Activated CD4-positive, alpha-beta T cell treated with anti-CD3 and anti-CD28 coated beads, Interleukin-2, amount 50 U/mL, for 4 hours (primary cell): ENCODE measurements around the gene SYNGR3.
A peak's percentile ranks its signal among the peaks of the same experiment; 100 is the strongest.
"Not testable (repeated sequence)": the region's sequence is repeated elsewhere in the genome, so short reads cannot be mapped to it uniquely, and the experiment has no call there.

Experiments
- DNase-seq, 2 experiments: peaks; one replicate each; pipeline ENCODE4 v3.0.0-alpha.2; 2020

The SYNGR3 gene

DNA sequence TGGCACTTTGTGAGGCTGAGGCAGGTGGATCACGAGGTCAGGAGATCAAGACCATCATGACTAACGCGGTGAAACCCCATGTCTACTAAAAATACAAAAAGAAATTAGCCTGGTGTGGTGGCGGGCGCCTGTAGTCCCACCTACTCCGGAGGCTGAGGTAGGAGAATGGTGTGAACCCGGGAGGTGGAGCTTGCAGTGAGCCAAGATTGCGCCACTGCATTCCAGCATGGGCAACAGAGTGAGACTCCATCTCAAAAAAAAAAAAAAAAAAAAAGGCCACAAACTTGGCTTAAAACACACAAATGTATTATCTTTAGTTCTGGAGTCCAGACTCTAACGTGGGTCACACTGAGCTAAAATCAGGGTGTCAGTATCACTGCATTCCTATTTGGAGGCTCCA is 22.0 kb downstream of the SYNGR3 start:
- not testable (repeated sequence) for DNase-seq

DNA sequence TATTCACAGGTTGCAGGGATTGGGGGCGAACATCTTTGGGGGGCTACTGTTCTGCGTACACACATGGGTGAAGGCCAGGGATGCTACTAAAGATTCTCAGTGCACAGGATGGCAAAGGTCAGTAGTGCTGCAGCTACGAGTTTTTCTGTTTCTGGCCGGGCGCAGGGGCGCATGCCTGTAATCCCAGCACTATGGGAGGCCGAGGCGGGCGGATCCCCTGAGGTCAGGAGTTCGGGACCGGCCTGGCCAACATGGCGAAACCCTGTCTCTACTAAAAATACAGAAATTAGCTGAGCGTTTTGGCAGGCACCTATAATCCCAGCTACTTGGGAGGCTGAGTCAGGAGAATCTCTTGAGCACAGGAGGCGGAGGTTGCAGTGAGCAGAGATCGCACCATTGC is 23.8 kb downstream of the SYNGR3 start:
- no peak for DNase-seq

- no peak for DNase-seq
Observed at GRCh38 chr16:2015117-2015946, 25.6 kb downstream of the SYNGR3 start.

DNA sequence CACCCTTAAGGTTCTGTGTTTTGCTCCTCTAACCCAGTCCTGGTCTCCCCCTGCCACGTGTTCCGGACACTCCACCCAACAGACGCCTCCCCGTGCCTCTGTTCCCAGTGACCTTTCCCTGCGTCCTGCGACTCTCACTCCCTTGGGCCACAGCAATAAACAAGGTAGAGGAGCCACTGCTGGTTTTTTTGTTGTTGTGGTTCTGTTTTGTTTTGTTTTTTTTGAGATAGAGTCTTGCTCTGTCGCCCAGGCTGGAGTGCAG is 26.1 kb downstream of the SYNGR3 start:
- no peak for DNase-seq

DNA sequence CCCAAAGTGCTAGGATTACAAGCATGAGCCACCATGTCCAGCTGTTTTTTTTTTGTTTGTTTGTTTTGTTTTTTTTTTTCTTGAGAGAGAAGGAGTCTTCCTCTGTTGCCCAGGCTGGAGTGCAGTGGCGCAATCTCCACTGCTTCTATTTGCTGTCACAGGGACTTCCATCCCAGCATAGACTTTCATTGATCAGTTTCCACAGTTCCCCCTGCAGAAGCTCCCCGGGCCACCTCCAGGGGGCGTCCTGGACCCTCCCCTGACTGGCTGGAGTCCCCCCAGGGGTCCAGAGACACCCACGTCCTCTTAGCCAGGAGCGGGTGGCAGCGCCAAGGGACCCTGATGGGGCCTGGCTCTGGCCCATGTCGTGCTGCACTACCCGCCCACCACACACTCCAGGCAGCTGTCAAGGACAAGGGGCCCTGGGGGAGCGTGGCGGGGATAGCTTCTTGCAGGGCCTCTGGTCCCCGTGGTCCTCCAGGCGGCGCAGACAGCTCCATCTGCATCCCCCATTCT is 26.7 kb downstream of the SYNGR3 start:
- DNase-seq = no peak

- no peak for DNase-seq
Observed at GRCh38 chr16:2019518-2019920, 29.7 kb downstream of the SYNGR3 start, which contains the start of gene NPW. Gene NPW (plus strand): TSS chr16:2019785.

- DNase-seq = no peak
Observed at GRCh38 chr16:2019921-2020831, 30.4 kb downstream of the SYNGR3 start.

- no peak for DNase-seq
Observed at GRCh38 chr16:2022723-2023091, 32.9 kb downstream of the SYNGR3 start.

DNA sequence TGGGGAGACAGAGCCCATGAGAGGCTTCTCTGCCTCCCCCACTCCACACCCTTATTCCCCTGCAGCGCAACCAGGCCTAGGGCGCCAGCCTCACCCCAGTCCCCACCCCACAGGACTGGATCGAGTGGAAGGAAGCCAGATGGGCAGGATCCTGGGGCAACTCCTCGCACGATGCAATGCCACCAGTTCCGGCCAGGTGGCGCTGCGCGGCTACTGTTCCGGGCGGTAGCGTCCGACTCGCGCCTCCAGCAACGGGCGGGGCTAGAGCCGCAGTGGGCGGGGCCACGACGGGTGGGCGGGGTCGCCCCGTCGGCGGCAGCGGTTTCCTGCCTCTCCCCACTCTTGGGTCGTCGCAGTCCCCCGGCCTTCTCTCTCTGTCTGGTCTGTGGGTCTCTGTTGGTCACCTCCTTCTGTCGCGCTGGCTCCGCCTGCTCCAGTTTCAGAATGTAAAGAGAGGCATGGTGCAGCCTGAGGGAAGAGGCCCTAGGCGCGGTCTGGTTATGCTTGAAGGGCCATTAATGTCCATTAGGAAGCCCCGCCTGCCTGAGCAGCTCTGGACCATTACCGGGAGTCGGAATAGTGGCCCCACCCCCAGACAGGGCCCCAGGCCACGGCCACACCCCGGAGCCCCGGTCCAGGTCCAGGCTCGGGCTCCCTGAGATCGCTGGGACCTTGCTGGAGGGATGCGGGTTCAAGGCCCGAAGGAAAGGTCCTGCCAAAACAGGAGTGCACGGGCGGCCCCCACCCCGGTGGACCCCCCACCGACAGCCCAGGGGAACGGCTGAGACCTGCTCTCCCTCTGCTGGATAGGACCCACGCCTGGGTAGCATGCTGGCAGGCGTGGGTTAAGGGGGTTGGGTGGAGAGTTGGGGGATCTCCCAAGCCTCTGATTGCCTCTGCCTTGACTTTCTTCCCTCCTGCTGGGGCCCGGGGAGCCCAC is 33.6 kb downstream of the SYNGR3 start:
- peak; percentile 92 to 93 for DNase-seq

DNA sequence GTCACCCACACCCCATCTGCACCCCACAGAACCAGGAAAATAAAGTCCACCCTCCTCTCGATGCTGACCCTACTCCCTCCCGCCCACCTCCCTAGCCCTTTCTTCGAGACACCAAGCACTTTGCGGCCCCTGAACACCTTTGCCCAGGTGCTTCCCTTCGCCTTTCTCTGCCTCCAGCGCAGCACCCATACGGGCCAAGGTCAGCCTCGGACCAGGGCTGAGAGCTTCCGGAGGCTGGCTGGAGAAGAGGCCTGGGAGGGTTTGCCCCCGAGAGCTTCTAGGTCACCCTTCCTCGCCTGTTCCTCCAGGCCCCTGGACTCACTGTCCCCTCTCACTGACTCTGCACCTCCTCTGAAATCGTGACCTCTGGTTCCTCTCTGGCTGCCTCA is 34.3 kb downstream of the SYNGR3 start:
- DNase-seq = no peak

DNA sequence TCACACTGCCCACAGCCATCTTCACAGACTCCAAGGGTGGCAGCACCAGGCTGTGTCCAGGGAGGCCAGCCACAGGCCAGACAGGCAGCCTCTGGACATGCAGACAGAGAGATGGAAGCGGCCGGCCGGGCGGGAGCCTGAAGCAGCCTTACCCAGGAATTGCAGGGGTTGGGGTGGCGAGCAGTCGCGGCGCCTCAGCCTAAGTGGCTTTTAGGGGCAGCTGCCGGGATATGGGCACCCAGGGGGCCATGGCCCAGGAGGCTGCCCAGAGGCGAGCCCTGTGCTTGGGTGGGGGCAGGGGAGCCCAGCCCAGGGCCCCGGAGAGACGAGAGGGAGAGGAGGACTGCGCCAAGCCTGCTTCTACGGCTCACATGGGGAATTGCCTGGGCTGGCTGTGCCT is 35.5 kb downstream of the SYNGR3 start:
- no peak for DNase-seq

DNA sequence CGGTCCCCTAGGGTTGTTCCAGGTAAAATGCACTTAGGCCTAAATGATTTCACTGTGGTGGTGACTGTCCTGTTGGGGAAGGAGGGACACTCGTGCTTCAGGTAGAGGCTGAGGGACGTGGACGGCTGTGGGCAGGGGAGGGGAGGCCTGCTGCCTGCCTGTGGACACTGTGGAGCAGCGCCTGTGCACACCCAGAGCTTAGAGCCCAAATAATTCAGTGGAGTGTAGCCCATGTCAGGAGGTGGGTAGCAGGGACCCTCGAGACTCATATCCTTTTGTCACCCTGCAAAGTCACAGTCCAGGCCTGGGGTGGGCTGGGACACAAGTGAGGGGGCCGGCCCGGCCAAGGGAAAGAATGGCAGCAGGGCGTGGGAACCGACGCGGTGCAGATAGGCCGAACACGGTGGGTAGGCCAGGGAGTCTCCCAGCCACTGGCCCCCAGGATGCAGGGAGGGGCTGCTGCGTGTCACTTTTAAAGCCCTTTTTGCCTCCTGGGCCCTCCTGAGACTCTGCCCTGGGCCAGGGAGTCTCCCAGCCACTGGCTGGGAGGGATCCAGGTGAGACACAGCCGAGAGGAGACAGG is 36.2 kb downstream of the SYNGR3 start:
- DNase-seq = no peak

DNA sequence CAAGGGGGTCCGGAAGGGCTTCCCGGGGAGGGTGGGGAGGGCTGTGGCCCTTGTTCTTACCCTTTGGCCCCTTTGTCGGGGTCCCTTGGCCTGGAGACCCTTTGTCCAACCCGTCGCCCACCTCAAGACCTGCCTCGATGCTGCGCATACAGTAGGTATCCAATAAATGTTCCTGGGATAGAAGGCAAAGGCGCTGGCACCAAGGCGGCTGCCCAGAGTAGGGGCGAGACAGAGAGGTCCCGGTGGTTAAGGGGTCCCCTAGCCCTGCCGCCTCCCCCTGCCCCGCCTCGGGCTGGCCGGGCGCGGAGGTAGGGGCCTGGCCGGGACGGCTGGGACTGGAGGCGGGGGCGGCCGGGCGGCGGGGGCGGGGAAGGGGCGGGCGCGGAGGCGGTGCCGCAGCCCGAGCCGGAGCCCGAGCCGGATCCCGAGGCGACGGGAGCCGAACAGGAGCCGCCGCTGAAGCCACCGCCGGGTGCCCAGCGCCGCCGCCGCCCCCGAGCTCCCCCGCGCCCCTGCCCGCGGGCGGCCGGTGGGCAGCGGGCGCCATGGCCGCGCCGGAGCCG is 36.8 kb downstream of the SYNGR3 start, which contains the start of gene NHERF2:
TSS of gene NHERF2 (plus strand) at position 442 of the 563 bp plus-strand sequence. CDS start at position 546, 104 bp downstream.
- DNase-seq = no peak

- peak in 1 of 2 experiments; percentile 10 for DNase-seq
Observed at GRCh38 chr16:2027024-2028010, 37.5 kb downstream of the SYNGR3 start.

DNA sequence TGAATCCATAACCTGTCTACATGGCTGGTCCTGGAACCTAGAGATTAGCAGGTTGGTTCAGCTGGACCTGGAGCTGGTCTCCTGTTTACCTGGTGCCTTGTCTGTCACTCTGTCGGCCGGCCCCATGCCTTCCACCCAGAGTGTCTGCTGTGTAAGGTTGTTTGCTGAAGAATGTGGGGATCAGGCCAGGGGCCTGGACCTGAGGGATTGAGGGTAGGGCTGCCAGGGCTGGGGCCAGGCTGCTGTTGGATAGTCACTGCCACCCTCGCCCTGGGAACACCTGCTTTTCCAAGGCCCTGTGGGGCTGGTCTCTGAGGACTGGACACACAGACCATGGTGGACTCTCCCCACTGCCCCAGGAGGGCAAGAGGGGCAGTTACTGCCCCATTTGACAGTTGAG is 38.4 kb downstream of the SYNGR3 start:
- DNase-seq = no peak

- no peak for DNase-seq
Observed at GRCh38 chr16:2028620-2029220, 39.0 kb downstream of the SYNGR3 start.

DNA sequence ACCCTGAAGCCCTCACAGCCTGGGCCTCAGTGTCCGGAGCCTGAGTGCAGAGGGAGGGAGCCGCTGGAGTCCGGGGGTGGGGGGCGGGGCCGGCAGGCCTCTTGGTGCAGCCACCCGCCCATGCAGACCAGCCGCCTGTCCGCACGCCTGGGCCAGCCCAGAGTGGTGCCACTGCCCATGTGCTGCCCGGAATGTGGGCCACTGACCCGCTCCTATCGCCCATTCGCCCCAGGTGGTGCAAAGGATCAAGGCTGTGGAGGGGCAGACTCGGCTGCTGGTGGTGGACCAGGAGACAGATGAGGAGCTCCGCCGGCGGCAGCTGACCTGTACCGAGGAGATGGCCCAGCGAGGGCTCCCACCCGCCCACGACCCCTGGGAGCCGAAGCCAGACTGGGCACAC is 39.6 kb downstream of the SYNGR3 start:
- DNase-seq = no peak

GRCh38 chr16:2030036-2030435 is 40.3 kb downstream of the SYNGR3 start:
- no peak for DNase-seq

GRCh38 chr16:2031081-2031577 is 41.4 kb downstream of the SYNGR3 start:
- no peak for DNase-seq
